Measurements from ENCODE around the gene RNF150.
A peak's percentile ranks its signal among the peaks of the same experiment; 100 is the strongest.

DNA sequence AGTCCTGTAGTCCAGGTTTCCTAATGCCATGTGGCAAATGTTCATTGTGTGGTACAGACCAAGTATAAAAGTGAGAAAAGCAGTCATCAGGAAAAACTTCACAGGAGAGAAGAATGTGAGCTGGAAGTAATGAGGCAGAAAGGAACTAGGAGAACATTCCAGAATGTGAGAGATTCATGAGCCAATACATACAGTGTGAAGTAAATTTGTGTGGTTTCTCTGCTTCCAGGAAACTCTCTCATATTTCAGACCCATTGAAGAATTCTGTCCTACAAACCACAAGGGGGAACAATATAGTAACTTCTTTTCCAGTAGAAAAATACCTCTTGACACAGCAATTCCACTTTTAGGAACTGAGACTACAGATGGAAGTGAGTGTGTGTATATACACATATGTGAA is 136.5 kb downstream of the RNF150 start:
- TF ChIP-seq CTCF (IDR thresholded peaks at IDR 0.05) (peak in 2 of 6 experiments; percentile 25 to 41), POLR2A (IDR thresholded peaks at IDR 0.05) (no peak)

All from thyroid gland (tissue), 4 donors.